Measurements from ENCODE around the gene CD81.

GRCh38 chr11:2423157-2424025 lies 46.3 kb downstream of the CD81 start:
- TF ChIP-seq POLR2A (IDR thresholded peaks at IDR 0.05) (no peak), CTCF (IDR thresholded peaks at IDR 0.05) (no peak)

All from gastroesophageal sphincter (tissue), 3 donors.